Left cardiac atrium (tissue), 4 donors: Measurements from ENCODE around the gene SNN. TPM values are rescaled to one million over a fixed set of nuclear protein-coding genes. Genes with fewer than 3 reads are reported as not detected.

Experiments used
- ATAC-seq, 2 donors: fragments of 200-7000 bp; cut with Tn5 transposase; one replicate each; pipeline ENCODE4 v1.9.1; 2020; ENCODE audit warnings: mild to moderate bottlenecking in 2 of 2, moderate library complexity in 2 of 2
- DNase-seq: peaks from one replicate; pipeline ENCODE4 v3.0.0-alpha.2; 2020
- intact Hi-C, 2 donors: fragments of 100-400 bp; cut with DNase I; formaldehyde crosslinking; loops; one replicate each; pipeline versions ENCODE4 v1.14.1 to v1.15.1; 2022 to 2023
- total RNA-seq, 2 donors: library from RNA; stranded (reverse); fragmentation: NEBNext Ultra II Directional; extraction: Animal tissue kit (Norgen Biotek cat#: 25700); gene quantifications; one replicate each; pipeline ENCODE4 v1.2.1, GENCODE V29; 2021
- donor health status: DM: no; HTN: yes; CAD: no.
- donor health status: DM: no; HTN: yes; CAD: no; lungs with severe emphysema.
- donor health status: DM: yes; HTN: yes; CAD: no.
- donor health status: Dilated cardiomyopathy.

The SNN gene
- total RNA-seq, 2 donors from 2014 or later: 27.5 to 33.7 TPM

GRCh38 chr16:11689031-11689840, 21.0 kb downstream of the SNN start:
- DNase-seq (no peak), ATAC-seq (peak in 1 of 2 donors; percentile 22)
- intact Hi-C loops: no loop called here

DNA sequence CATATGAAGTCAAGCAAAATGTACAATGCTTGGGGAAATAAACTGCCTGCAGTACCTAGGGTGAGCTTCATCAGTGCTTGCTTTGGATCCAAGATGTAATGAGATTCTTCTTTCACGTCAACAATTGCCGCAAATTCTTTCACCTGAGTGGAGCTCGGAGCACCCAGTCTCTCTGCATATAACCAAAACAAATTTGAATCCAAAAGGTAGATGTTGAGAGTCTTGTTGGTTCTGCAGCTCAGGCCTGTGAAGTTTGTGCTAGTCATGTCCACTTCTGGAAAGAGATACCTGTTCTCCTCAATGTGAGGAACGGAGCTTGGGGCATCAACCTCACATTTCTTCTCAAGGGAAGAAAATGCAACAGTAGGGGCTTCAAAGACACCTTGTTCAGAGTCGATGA, 23.0 kb downstream of the SNN start:
- intact Hi-C loops: no loop called here
- no peak for DNase-seq
- ATAC-seq: no peak

DNA sequence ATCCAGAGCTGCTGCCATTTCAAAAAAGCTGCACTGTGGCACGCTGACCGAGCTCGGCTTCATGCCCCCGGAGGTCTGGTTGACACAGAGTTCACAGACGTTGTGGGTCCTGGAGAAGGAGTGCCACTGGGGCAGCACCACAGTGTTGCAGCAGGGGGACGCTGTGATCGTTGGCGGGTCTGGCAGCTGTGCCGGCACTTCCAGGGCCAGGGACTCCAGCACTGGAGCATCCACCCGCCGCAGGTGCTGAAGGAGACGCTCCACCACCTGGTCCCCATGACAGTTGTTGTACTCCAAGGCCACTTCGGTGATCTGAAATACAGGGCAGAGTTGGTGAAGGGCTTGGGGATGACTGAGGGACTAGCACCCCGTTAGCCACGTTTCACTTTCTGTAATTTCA, 23.5 kb downstream of the SNN start:
- intact Hi-C loops: no loop called here
- ATAC-seq (no peak), DNase-seq (no peak)

DNA sequence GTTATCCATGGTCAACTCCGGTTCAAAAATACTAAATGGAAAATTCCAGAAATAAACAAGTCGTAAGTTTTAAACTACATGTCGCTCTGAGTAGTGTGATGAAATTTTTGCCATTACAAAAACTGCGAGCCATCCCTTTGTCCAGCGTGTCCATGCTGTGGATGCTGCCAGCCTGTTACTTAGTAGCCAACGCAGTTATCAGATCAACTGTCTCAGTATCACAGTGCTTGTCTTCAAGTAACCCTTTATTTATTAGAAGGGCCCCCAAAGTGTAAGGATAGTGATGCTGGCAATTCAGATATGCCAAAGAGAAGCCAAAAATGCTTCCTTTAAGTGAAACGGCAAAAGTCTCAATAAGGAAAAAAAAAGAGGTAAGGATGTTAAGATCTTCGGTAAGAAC, 23.9 kb downstream of the SNN start:
- ATAC-seq (no peak), DNase-seq (no peak)

GRCh38 chr16:11692651-11693050, 24.4 kb downstream of the SNN start:
- ATAC-seq (no peak), DNase-seq (no peak)
- intact Hi-C loops: no loop called here

More for the DNA sequence above, 23.9 kb downstream of the SNN start:
- intact Hi-C loops: no loop called here

DNA sequence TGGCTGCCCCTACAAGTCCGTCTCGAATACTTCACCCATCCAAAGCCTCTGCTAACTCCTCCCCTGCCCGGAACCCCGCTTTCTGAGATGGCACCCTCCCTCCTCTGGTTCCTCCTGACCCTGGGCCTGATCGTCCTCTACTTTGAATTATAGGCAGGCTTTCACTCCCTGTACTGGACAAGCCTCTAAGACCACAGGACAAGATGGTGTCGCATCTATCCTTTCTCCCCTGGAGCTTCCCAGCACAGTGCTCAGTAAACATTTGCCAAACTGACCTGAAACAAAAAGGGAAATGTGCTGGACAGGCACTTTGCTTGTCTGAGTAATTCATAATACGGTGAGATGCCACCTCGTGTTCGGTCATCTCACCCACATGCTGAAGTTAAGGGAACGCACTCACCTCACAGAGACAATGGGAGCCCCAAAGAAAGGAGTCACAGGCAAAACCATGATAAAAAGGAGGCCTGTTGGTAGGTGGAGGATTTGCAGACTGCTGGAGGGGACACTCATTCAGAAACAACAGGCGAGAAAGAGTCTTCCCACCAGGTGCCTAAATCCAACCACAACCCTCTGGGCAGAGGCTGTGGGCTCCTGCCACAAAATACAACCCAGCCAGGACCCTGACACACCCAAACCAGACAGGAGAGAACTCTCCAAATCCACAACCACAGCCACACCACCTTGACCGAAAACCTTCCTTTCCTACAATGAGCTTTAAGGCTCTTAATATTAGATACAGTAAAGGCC, 28.2 kb downstream of the SNN start:
- intact Hi-C loops: no loop called here
- ATAC-seq (no peak), DNase-seq (no peak)

- intact Hi-C loops: no loop called here
- DNase-seq (no peak), ATAC-seq (no peak)
Observed at GRCh38 chr16:11697319-11697718, 29.1 kb downstream of the SNN start.

- DNase-seq: no peak
- ATAC-seq: no peak
- intact Hi-C loops: no loop called here
Observed at GRCh38 chr16:11698271-11698689, 30.0 kb downstream of the SNN start.

GRCh38 chr16:11699234-11699894, 31.1 kb downstream of the SNN start:
- DNase-seq (no peak), ATAC-seq (no peak)
- intact Hi-C loops: no loop called here

DNA sequence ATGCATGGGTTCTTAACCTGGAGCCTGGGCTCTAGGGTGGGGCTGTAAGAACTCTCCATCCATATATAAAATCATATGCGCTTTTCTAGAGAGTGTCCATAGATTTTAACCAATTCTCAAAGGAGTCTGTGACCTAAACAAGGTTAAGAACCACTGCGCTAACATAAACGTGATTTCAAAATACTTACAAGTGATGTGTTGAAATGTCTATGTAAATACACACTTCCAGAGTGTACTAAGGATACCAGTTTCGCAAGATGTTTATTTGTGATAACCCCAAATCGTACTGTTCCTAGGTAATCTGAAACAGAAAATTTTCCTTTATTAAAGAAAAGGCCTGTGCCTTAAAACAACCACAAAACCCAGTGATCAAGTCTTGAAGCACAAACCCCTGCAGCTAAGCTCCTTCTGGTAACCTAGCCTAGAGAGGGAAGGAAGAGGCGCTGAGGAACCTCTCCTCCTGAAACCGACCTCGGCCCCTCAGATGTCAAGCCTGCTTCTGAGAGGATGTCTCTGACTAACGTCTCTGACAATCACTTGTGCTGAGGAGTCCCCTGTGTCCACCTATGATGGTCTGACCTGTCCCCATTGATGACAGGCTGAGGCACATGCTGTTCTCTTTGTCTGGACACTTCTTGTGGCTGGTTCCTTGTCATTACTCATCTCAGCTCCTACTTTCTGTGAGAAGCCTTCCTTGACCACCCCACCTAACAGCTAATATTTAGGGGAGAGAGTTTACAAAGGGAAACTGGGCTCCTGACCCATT, 32.2 kb downstream of the SNN start:
- intact Hi-C loops: no loop called here
- DNase-seq (no peak), ATAC-seq (peak in 1 of 2 donors; percentile 14)

DNA sequence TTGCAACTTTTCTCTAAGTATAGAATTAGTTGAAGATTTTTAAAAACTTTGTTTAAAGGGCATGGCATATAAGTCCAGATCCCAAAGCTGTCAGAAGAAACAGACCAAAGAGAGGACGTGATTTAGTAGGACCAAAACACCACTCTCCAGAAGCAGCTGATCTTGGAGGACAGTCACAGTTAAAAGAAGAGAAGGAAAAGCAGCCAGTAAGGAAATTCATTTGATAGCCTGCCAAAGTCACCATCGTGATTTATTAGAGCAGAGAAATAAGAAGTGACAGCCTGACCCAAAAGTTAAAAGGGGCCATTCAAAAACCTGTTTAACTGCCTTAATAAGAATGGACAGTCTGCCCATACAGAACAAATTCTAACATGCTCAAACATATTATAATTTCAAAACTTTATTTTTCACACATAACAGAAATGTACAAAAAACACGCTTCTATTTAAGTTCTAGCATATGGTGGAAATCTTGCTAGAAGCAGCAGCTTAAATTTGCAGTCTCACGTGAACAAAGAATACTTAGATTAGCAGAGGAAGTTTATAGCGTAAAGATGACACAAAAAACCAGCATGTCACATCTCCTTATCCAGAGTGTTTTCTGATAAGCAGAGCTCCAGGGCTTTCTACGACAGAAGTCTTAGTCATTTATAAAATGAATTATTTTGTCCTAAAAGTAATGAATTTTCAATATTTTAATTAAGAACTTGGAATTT, 37.2 kb downstream of the SNN start:
- no peak for DNase-seq
- intact Hi-C loops: no loop called here
- no peak for ATAC-seq

DNA sequence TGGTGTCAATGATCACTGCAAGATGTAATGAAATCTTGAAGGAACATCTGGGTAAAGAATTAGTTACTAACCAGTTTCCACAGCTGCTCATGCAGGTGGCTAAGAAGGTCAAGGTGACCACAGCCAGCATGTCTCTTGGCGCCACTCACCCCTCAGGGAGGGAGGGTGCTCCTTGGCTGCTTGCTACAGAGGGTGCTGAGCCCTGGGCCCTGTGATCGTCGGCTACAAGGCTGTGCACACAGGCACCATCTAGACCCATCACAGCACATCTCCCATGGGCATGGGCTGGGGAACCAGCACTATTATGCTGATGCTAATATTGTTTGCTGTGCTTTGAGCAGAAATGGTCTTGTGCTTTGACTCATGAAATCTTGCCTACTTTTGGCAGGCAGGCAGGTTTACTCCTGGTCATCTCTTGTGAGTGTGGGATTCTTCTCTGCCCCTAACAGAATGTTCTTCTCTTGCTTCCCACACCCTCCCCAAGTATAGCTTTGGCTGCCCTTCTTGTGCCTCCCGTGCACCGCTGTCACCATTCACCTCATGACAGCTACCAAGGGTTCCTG, 38.0 kb downstream of the SNN start:
- DNase-seq (peak; percentile 29), ATAC-seq (peak; percentile 90 to 92)
- intact Hi-C loops: no loop called here

- ATAC-seq: no peak
- intact Hi-C loops: no loop called here
- DNase-seq: no peak
Observed at GRCh38 chr16:11707679-11708197, 39.5 kb downstream of the SNN start.

GRCh38 chr16:11708421-11708820, 40.2 kb downstream of the SNN start:
- DNase-seq (no peak), ATAC-seq (no peak)
- intact Hi-C loops: no loop called here

DNA sequence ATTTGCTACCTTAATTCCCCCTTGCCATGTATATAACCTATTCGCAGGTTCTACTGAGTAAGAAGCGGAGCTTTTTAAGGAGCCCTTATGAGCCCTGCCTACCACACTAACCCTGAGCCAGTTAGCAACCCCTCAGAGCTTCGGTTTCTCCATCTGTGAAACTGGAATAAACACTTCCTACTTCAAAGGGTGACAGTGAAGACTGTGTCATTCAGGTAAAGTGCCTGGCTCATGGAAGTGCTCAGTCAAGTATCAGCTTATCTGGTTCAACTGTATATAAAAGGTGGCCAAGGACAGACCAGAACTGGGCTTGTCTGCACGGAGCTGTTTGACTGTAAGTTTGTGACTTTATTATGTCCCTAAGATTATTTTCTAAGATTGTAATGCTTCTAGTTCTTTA, 43.4 kb downstream of the SNN start:
- ATAC-seq (no peak), DNase-seq (no peak)
- intact Hi-C loops: loop anchor here (5.0 to 10.0 kb wide), 3 partner anchors 34 to 314 kb away; no protein-coding TSS in a partner anchor

DNA sequence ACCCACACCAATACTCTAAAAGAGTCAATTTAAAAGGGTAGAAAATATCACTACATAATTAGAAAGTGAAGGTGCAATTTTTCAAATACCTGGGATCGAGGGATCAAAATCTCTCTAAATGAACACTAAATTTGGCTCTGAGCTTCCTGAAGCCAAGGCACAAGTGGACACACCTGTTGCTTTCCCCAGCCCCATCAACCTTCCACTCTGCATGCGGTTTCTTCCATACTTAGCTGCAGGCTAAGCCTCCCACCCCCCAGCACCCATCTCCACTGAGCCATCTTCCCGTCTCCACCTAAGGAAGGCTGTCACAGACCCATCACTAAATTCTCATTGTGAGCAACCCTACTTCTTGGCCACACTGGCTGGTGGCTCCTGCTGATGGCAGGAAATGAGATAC, 43.9 kb downstream of the SNN start:
- ATAC-seq (no peak), DNase-seq (no peak)
- intact Hi-C loops: loop anchor here (5.0 to 10.0 kb wide), 3 partner anchors 35 to 315 kb away; no protein-coding TSS in a partner anchor

DNA sequence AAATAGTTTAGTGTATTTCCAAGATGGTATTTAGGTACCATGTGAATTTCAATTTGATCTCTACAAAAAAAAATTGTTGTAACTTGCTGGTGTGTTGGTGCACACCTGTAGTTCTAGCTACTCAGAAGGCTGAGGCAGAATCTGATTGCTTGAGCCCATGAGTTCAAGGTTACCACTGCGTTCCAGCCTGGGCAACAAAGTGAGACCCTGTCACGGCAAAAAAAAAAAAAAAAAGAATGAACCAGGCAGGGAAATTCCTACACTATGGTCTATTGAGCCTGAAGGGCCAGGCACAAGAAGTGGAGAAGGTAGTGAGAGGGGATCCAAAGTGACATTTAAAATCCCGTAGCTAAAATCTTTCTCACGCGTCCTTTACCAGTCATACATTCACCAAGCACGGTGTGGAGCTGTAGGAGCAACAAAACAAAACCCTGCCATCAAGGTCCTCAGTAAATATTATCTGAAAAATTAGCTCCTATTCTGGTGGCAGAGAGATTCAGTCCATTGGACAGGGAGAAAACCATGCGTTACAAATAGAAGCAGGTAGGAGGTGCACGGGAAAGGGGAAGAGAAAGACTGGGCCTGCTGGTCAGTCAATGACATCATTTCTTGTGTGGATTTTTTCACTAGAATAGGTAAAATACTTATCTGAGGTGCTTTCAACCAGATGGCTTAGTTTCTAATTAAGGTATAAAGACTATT, 47.1 kb downstream of the SNN start:
- DNase-seq (no peak), ATAC-seq (no peak)
- intact Hi-C loops: loop anchor here (5.0 to 10.0 kb wide), 2 partner anchors 181 to 183 kb away; no protein-coding TSS in a partner anchor
